ENCODE measurements around the gene SLC20A1. TPM values are rescaled to one million over a fixed set of nuclear protein-coding genes. Genes with fewer than 3 reads are reported as not detected.

SLC20A1 gene
- total RNA-seq, 1 experiment from 2014 or later: 123 TPM

DNA sequence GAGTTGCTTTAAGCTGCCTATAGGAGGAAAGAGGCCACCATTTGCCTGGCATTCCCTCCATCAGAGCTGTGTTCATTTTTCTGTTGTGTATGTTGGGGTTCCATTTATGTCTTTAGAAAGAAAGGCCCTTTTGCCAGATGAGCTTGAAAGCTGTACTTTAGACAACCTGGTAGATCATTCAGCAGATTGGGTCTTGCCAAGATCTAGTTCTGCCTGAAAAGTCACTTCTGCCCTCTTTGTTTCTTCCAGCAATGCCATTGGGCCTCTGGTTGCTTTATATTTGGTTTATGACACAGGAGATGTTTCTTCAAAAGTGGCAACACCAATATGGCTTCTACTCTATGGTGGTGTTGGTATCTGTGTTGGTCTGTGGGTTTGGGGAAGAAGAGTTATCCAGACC lies 14.4 kb downstream of the SLC20A1 start:
- no peak for TF ChIP-seq CTCF (conservative IDR thresholded peaks at IDR 0.05)
- H3K4me1 ChIP-seq (ENCODE audit: insufficient read depth, low read length): no peaks in the 10 kb centered on the region
- H3K79me2 ChIP-seq (ENCODE audit: insufficient read depth, low read length): no peaks in the 10 kb centered on the region
- no peak overlapping the region for H3K14ac ChIP-seq (ENCODE audit: insufficient read depth, low read length)
- H4K20me1 ChIP-seq (ENCODE audit: control insufficient read depth, insufficient read depth, insufficient read length): no peaks in the 10 kb centered on the region
- no peak overlapping the region for H2AFZ ChIP-seq (ENCODE audit: low read length)
- H3K23ac ChIP-seq (ENCODE audit: insufficient read length, low read depth, low read length): no peak overlapping the region
- Mint-ChIP-seq H3K27ac (no peak overlapping the region; a peak in 1 of 7 replicates), H3K4me1 (no peaks in the 10 kb centered on the region), H3K4me3 (no peak overlapping the region), H3K9me3 (no peaks in the 10 kb centered on the region), H3K36me3 (ENCODE audit: insufficient read depth in 1 of 3, low read depth in 3 of 3) (peaks cover 52 to 93% (median 78%) of the 10 kb centered on the region in 3 experiments; a peak in 6 of 7 replicates), H3K27me3 (ENCODE audit: low read depth) (no peaks in the 10 kb centered on the region)
- no peak overlapping the region for H3K4me2 ChIP-seq (ENCODE audit: insufficient read depth, insufficient read length, low read length)
- no peak overlapping the region for H2BK20ac ChIP-seq (ENCODE audit: low read depth, low read length, poor library complexity, severe bottlenecking)
- no peaks in the 10 kb centered on the region for H3K9me3 ChIP-seq (ENCODE audit: control insufficient read depth, low read depth, low read length)
- no peak overlapping the region for H3K56ac ChIP-seq (ENCODE audit: insufficient read length, low read depth, low read length)
- H3K23me2 ChIP-seq (ENCODE audit: insufficient read length, low read depth, low read length, poor library complexity, severe bottlenecking): no peaks in the 10 kb centered on the region
- no peaks in the 10 kb centered on the region for H3K27me3 ChIP-seq (ENCODE audit: insufficient read depth, low read length)
- no peak overlapping the region for H3K9ac ChIP-seq (ENCODE audit: extremely low read depth, insufficient read length, low read length)
- H3K27ac ChIP-seq (ENCODE audit: insufficient read length, low read depth, low read length): no peak overlapping the region
- no peak overlapping the region for H3T11ph ChIP-seq (ENCODE audit: low read length)
- H4K8ac ChIP-seq (replicated peaks; ENCODE audit: insufficient read length, low read depth, low read length): no peak overlapping the region
- no peak overlapping the region for H3K18ac ChIP-seq (ENCODE audit: insufficient read length, low read depth, low read length)
- no peak overlapping the region for H2BK12ac ChIP-seq (ENCODE audit: insufficient read length, low read depth, low read length)
- H3K4ac ChIP-seq (ENCODE audit: low read depth, low read length): no peak overlapping the region
- no peaks in the 10 kb centered on the region for H3K79me1 ChIP-seq (ENCODE audit: insufficient read depth, low read depth, low read length, poor library complexity, severe bottlenecking)
- H4K91ac ChIP-seq (ENCODE audit: insufficient read length, low read depth, low read length): no peak overlapping the region
- DNase-seq: no peak
- H2BK15ac ChIP-seq (ENCODE audit: low read depth, low read length): no peak overlapping the region
- no peak overlapping the region for H2AK5ac ChIP-seq (ENCODE audit: insufficient read length, low read length)
- no peak overlapping the region for H2BK120ac ChIP-seq (ENCODE audit: low read depth, low read length, poor library complexity, severe bottlenecking)
- no peak overlapping the region for H4K5ac ChIP-seq (ENCODE audit: insufficient read length, low read depth, low read length)
- no peak overlapping the region for H2BK5ac ChIP-seq (ENCODE audit: insufficient read length, low read length)

Measured in H9 (cell line).